B cell (primary cell): Measurements from ENCODE around the gene TTC28. TPM values are rescaled to one million over a fixed set of nuclear protein-coding genes. Genes with fewer than 3 reads are reported as not detected.

ENCODE experiments used
- ATAC-seq: fragments of 200-7000 bp; cut with Tn5 transposase; one replicate; pipeline ENCODE4 v1.10.0; 2021; ENCODE audit warnings: low read depth, mild to moderate bottlenecking, moderate number of reproducible peaks, moderate library complexity
- CTCF ChIA-PET: fragments of 350-600 bp; sonication (Branson Sonifier 250); formaldehyde crosslinking; loops from one replicate; lab custom pipeline; 2021; ENCODE audit warnings: antibody characterized with exemption, inconsistent platforms; lab: Charles Lee
- POLR2A ChIA-PET: fragments of 350-600 bp; sonication (Branson Sonifier 250); formaldehyde crosslinking; loops from one replicate; lab custom pipeline; 2021; ENCODE audit warnings: antibody characterized with exemption; lab: Charles Lee
- DNase-seq: peaks from one replicate; pipeline ENCODE4 v3.0.0; 2013
- H2AFZ ChIP-seq: 2 replicates; pipeline ENCODE4 v1.6.1; 2012; ENCODE audit warnings: mild to moderate bottlenecking, low read depth, low read length; ENCODE audit not compliant: insufficient read depth, poor library complexity, severe bottlenecking
- H3K27ac ChIP-seq, 2 donors: 1 replicate in 1 of 2; 2 replicates in 1 of 2; pipeline ENCODE4 v1.5.1; 2012 to 2013; ENCODE audit warnings: low read length in 2 of 2, mild to moderate bottlenecking in 2 of 2, moderate library complexity in 1 of 2
- H3K27me3 ChIP-seq, 4 experiments: fragments of 200-600 bp in 1 of 4; sonication (generic) in 1 of 4; replicated peaks in 1 of 4; 1 replicate in 2 of 4; 2 replicates in 2 of 4; pipeline versions ENCODE4 v1.6.1 to v1.7.0; 2013 to 2016; ENCODE audit warnings: low read length in 3 of 4, mild to moderate bottlenecking in 2 of 4, mixed read lengths in 1 of 4, moderate library complexity in 1 of 4; ENCODE audit not compliant: insufficient read depth in 4 of 4, control insufficient read depth in 3 of 4; ENCODE audit errors: control extremely low read depth in 1 of 4
- H3K36me3 ChIP-seq, 2 experiments: replicated peaks in 1 of 2; 1 replicate in 1 of 2; 2 replicates in 1 of 2; pipeline versions ENCODE4 v1.6.1 to v1.7.1; 2013; ENCODE audit warnings: low read length in 1 of 2; ENCODE audit not compliant: insufficient read depth in 2 of 2, control insufficient read depth in 1 of 2; ENCODE audit errors: control extremely low read depth in 1 of 2, extremely low read depth in 1 of 2
- H3K4me1 ChIP-seq, 2 donors: fragments of 200-600 bp in 1 of 2; sonication (generic) in 1 of 2; 1 replicate in 1 of 2; 2 replicates in 1 of 2; pipeline versions ENCODE4 v1.5.1 to v1.6.1; 2013 to 2017; ENCODE audit warnings: low read length in 2 of 2; ENCODE audit not compliant: control insufficient read depth in 2 of 2, insufficient read depth in 2 of 2
- H3K4me2 ChIP-seq: replicated peaks from 2 replicates; pipeline ENCODE3; 2012; ENCODE audit warnings: mild to moderate bottlenecking, low read depth, low read length; ENCODE audit not compliant: poor library complexity, severe bottlenecking
- H3K4me3 ChIP-seq, 5 experiments: fragments of 200-600 bp in 1 of 5; sonication (generic) in 1 of 5; 1 replicate in 3 of 5; 2 replicates in 2 of 5; pipeline versions ENCODE4 v1.5.1 to v1.7.0; 2011 to 2016; ENCODE audit warnings: low read length in 4 of 5, mild to moderate bottlenecking in 4 of 5, low read depth in 2 of 5, control low read depth in 1 of 5, moderate library complexity in 1 of 5; ENCODE audit not compliant: insufficient read depth in 1 of 5; ENCODE audit errors: control extremely low read depth in 1 of 5, extremely low read depth in 1 of 5
- H3K79me2 ChIP-seq: fragments of 200-600 bp; sonication (generic); one replicate; pipeline ENCODE4 v1.6.0; 2016; ENCODE audit warnings: low read length; ENCODE audit not compliant: control insufficient read depth, insufficient read depth
- H3K9ac ChIP-seq: fragments of 200-600 bp; sonication (generic); 2 replicates; pipeline ENCODE4 v1.6.1; 2017; ENCODE audit warnings: mild to moderate bottlenecking, low read length, moderate library complexity
- H3K9me3 ChIP-seq, 3 donors: one replicate each; pipeline versions ENCODE4 v1.6.1 to v1.7.1; 2013; ENCODE audit warnings: low read length in 2 of 3; ENCODE audit not compliant: control insufficient read depth in 2 of 3, insufficient read depth in 1 of 3; ENCODE audit errors: control extremely low read depth in 1 of 3
- H4K20me1 ChIP-seq: 2 replicates; pipeline ENCODE4 v1.6.0; 2012; ENCODE audit warnings: mild to moderate bottlenecking, low read length; ENCODE audit not compliant: insufficient read depth, control insufficient read depth, poor library complexity, severe bottlenecking
- H3K27ac Mint-ChIP-seq: one replicate; pipeline ENCODE4 v1.8.0; 2021; ENCODE audit warnings: mixed read lengths
- H3K27me3 Mint-ChIP-seq: one replicate; pipeline ENCODE4 v1.8.0; 2021; ENCODE audit warnings: mixed read lengths
- H3K4me1 Mint-ChIP-seq: one replicate; pipeline ENCODE4 v1.8.0; 2021; ENCODE audit warnings: mixed read lengths
- H3K4me3 Mint-ChIP-seq: one replicate; pipeline ENCODE4 v1.8.0; 2021; ENCODE audit warnings: mixed read lengths
- H3K9me3 Mint-ChIP-seq: one replicate; pipeline ENCODE4 v1.8.0; 2022; ENCODE audit warnings: mixed read lengths; ENCODE audit not compliant: insufficient read depth
- EZH2 ChIP-seq: IDR thresholded peaks from 2 replicates; pipeline ENCODE4 v1.6.1; 2012; ENCODE audit warnings: borderline replicate concordance, low read depth, mild to moderate bottlenecking, moderate library complexity, low read length; ENCODE audit not compliant: insufficient read depth, poor library complexity, severe bottlenecking
- WGBS: methylation state at CpG from one replicate; pipeline ENCODE4 v1.1.5; 2013; ENCODE audit warnings: missing lambda C conversion rate; ENCODE audit not compliant: insufficient coverage; 5-methylcytosine and 5-hydroxymethylcytosine counted together
- intact Hi-C: fragments of 100-400 bp; cut with micrococcal nuclease; formaldehyde crosslinking; loops from one replicate; pipeline ENCODE4 v1.10.0; 2022
- polyA plus RNA-seq: library from polyadenylated mRNA; depleted of rRNA; stranded (reverse); fragments of >200 nt; gene quantifications from 2 replicates; pipeline ENCODE4 v1.2.3, GENCODE V29; 2012
- total RNA-seq, 2 donors: library from RNA; stranded (reverse); fragments of 120-200 nt in 1 of 2; gene quantifications; 1 replicate in 1 of 2; 2 replicates in 1 of 2; pipeline versions ENCODE4 v1.2.3 to v1.2.4, GENCODE V29; 2013 to 2022
- TF ChIP-seq, protein P1 (sequence below): fragments of 200-600 bp; IDR thresholded peaks from one replicate; pipeline ENCODE4 v1.8.0; 2022; ENCODE audit warnings: antibody characterized with exemption, mild to moderate bottlenecking

TTC28 gene
- total and polyA plus RNA-seq, 2 donors (not counting 1 experiment from before 2014, with no cell fraction given): 4.5 to 7.3 TPM

DNA sequence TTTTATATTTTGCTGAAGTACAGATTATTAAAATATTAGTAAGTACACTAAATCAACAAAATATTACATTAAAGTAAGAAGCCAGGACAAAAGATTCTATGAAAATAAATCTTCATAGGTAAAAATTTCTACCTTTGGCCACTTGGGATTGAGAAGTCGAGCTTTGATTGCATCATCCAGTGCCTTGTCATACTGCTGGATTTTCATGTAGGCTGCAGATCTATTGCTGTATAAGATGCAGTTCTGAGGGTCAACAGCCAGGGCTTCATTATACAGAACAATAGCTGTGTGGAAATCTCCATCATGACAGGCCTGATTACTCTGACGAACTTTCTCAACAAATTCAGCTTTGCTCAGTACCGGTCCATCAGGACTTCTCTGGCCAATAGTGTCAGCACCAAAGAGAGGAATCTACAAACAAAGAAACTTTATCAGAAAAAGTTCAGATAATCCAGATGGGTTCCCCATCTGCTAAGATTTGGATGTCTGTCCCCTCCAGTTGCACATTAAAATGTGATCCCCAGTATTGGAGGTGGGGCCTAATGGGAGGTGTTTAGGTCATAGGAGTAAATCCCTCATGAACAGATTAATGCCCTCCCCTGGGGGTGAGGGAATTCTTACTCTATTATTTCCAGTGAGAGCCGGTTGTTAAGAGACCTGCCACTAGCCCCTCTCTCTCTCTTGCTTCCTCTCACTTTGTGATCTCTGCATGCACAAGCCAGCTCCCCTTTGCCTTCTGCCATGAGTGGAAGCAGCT lies 50.0 kb downstream of the TTC28 start:
- Histone ChIP-seq H2AFZ (no peak overlapping the region), H3K79me2 (no peaks in the 10 kb centered on the region), H3K4me1 (no peaks in the 10 kb centered on the region), H3K36me3 (no peaks in the 10 kb centered on the region), H3K4me3 (no peak overlapping the region), H3K4me2 (no peak overlapping the region), H3K9me3 (no peaks in the 10 kb centered on the region), H4K20me1 (no peaks in the 10 kb centered on the region), H3K9ac (no peak overlapping the region), H3K27ac (no peak overlapping the region), H3K27me3 (no peaks in the 10 kb centered on the region)
- Mint-ChIP-seq H3K27ac (no peak overlapping the region), H3K4me1 (no peaks in the 10 kb centered on the region), H3K27me3 (no peaks in the 10 kb centered on the region), H3K9me3 (no peaks in the 10 kb centered on the region), H3K4me3 (no peak overlapping the region)
- TF ChIP-seq, protein P1, sequence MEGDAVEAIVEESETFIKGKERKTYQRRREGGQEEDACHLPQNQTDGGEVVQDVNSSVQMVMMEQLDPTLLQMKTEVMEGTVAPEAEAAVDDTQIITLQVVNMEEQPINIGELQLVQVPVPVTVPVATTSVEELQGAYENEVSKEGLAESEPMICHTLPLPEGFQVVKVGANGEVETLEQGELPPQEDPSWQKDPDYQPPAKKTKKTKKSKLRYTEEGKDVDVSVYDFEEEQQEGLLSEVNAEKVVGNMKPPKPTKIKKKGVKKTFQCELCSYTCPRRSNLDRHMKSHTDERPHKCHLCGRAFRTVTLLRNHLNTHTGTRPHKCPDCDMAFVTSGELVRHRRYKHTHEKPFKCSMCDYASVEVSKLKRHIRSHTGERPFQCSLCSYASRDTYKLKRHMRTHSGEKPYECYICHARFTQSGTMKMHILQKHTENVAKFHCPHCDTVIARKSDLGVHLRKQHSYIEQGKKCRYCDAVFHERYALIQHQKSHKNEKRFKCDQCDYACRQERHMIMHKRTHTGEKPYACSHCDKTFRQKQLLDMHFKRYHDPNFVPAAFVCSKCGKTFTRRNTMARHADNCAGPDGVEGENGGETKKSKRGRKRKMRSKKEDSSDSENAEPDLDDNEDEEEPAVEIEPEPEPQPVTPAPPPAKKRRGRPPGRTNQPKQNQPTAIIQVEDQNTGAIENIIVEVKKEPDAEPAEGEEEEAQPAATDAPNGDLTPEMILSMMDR: no peak
- TF ChIP-seq EZH2: no peak
- ATAC-seq (no peak), DNase-seq (no peak)
- POLR2A ChIA-PET: no interaction called here
- WGBS: 81% methylated on average over 2 of the region's 4 CpGs
- intact Hi-C loops: no loop called here
- CTCF ChIA-PET: no interaction called here

DNA sequence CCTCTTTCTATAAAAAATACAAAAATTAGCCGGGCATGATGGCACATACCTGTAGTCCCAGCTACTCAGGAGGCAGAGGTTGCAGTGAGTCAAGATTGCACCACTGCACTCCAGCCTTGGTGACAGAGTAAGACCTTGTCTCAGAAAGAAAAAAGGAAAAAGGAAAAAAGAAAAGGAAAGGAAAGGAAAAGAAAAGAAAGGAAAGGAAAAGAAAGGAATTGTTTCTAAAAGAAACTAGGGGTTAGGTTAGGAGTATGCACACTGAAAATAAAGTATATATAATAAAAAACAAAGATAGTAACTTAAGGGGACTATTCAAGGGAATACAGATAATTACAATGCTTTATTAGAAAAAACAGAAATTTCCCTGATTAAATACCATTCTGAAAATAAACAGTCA lies 50.9 kb downstream of the TTC28 start:
- H3K27ac Mint-ChIP-seq: no peak overlapping the region
- no peaks in the 10 kb centered on the region for H3K4me1 ChIP-seq
- no peak overlapping the region for H2AFZ ChIP-seq
- H3K4me3 Mint-ChIP-seq: no peak overlapping the region
- H3K27me3 Mint-ChIP-seq: no peaks in the 10 kb centered on the region
- H3K9me3 ChIP-seq: no peaks in the 10 kb centered on the region
- TF ChIP-seq EZH2: no peak
- TF ChIP-seq, protein P1: no peak
- H3K27me3 ChIP-seq: no peaks in the 10 kb centered on the region
- ChIA-PET POLR2A (no interaction called here), CTCF (no interaction called here)
- H3K79me2 ChIP-seq: no peaks in the 10 kb centered on the region
- no peak overlapping the region for H3K9ac ChIP-seq
- H3K27ac ChIP-seq: no peak overlapping the region
- DNase-seq (no peak), ATAC-seq (no peak)
- WGBS: 100% methylated on average over 1 of the region's 1 CpG
- no peak overlapping the region for H3K4me3 ChIP-seq
- H3K9me3 Mint-ChIP-seq: no peaks in the 10 kb centered on the region
- no peaks in the 10 kb centered on the region for H3K4me1 Mint-ChIP-seq
- intact Hi-C loops: no loop called here
- H4K20me1 ChIP-seq: no peaks in the 10 kb centered on the region
- H3K4me2 ChIP-seq: no peak overlapping the region
- H3K36me3 ChIP-seq: no peaks in the 10 kb centered on the region
